H9 (cell line): ENCODE results near the gene LCE4A. TPM values are rescaled to one million over a fixed set of nuclear protein-coding genes. Genes with fewer than 3 reads are reported as not detected.

Experiments
- DNase-seq: peaks from one replicate; pipeline ENCODE4 v3.0.0-alpha.2; 2017
- H2AFZ ChIP-seq: one replicate; pipeline ENCODE4 v1.6.1; 2013; ENCODE audit warnings: mild to moderate bottlenecking, low read length, control low read depth, moderate library complexity
- H2AK5ac ChIP-seq: 2 replicates; pipeline ENCODE4 v1.6.1; 2013; ENCODE audit warnings: low read length, control low read depth, mixed read lengths; ENCODE audit not compliant: insufficient read length
- H2BK120ac ChIP-seq: one replicate; pipeline ENCODE4 v1.6.1; 2013; ENCODE audit warnings: low read depth, mild to moderate bottlenecking, low read length, control low read depth, inconsistent platforms; ENCODE audit not compliant: poor library complexity, severe bottlenecking
- H2BK12ac ChIP-seq: 2 replicates; pipeline ENCODE4 v1.6.1; 2013; ENCODE audit warnings: low read length, control low read depth, mixed read lengths, low read depth; ENCODE audit not compliant: insufficient read length
- H2BK15ac ChIP-seq: 2 replicates; pipeline ENCODE4 v1.6.1; 2013; ENCODE audit warnings: low read depth, low read length, control low read depth
- H2BK20ac ChIP-seq: one replicate; pipeline ENCODE4 v1.6.1; 2013; ENCODE audit warnings: low read depth, mild to moderate bottlenecking, low read length, control low read depth, inconsistent platforms; ENCODE audit not compliant: poor library complexity, severe bottlenecking
- H2BK5ac ChIP-seq: 2 replicates; pipeline ENCODE4 v1.6.1; 2013; ENCODE audit warnings: low read length, control low read depth, mixed read lengths; ENCODE audit not compliant: insufficient read length
- H3K14ac ChIP-seq: 2 replicates; pipeline ENCODE4 v1.6.1; 2013; ENCODE audit warnings: low read length, control low read depth; ENCODE audit not compliant: insufficient read depth
- H3K18ac ChIP-seq: 2 replicates; pipeline ENCODE4 v1.6.1; 2013; ENCODE audit warnings: low read depth, mild to moderate bottlenecking, mixed read lengths, low read length, control low read depth; ENCODE audit not compliant: insufficient read length
- H3K23ac ChIP-seq: 2 replicates; pipeline ENCODE4 v1.6.1; 2013; ENCODE audit warnings: low read length, control low read depth, mixed read lengths, low read depth; ENCODE audit not compliant: insufficient read length
- H3K23me2 ChIP-seq: 2 replicates; pipeline ENCODE4 v1.6.1; 2013; ENCODE audit warnings: low read depth, mild to moderate bottlenecking, mixed read lengths, low read length, control low read depth; ENCODE audit not compliant: insufficient read length, poor library complexity, severe bottlenecking
- H3K27ac ChIP-seq: 2 replicates; pipeline ENCODE4 v1.5.1; 2013; ENCODE audit warnings: low read length, control low read depth, mixed read lengths, low read depth; ENCODE audit not compliant: insufficient read length
- H3K27me3 ChIP-seq: 2 replicates; pipeline ENCODE4 v1.6.1; 2013; ENCODE audit warnings: low read length, control low read depth, inconsistent platforms; ENCODE audit not compliant: insufficient read depth
- H3K4ac ChIP-seq: 2 replicates; pipeline ENCODE4 v1.6.1; 2013; ENCODE audit warnings: low read depth, mild to moderate bottlenecking, control low read depth, inconsistent platforms, low read length, moderate library complexity
- H3K4me1 ChIP-seq: 2 replicates; pipeline ENCODE4 v1.6.1; 2013; ENCODE audit warnings: low read length, control low read depth, inconsistent platforms; ENCODE audit not compliant: insufficient read depth
- H3K4me2 ChIP-seq: 2 replicates; pipeline ENCODE4 v1.6.1; 2013; ENCODE audit warnings: low read length, control low read depth, mixed read lengths; ENCODE audit not compliant: insufficient read length, insufficient read depth
- H3K56ac ChIP-seq: 2 replicates; pipeline ENCODE4 v1.6.1; 2013; ENCODE audit warnings: low read depth, mild to moderate bottlenecking, mixed read lengths, low read length, control low read depth; ENCODE audit not compliant: insufficient read length
- H3K79me1 ChIP-seq: 2 replicates; pipeline ENCODE4 v1.6.1; 2013; ENCODE audit warnings: low read depth, mild to moderate bottlenecking, moderate library complexity, low read length, control low read depth, inconsistent platforms; ENCODE audit not compliant: insufficient read depth, poor library complexity, severe bottlenecking
- H3K79me2 ChIP-seq: 2 replicates; pipeline ENCODE4 v1.6.1; 2013; ENCODE audit warnings: low read length, control low read depth, inconsistent platforms; ENCODE audit not compliant: insufficient read depth
- H3K9ac ChIP-seq: 2 replicates; pipeline ENCODE4 v1.6.1; 2013; ENCODE audit warnings: low read length, control low read depth, mixed read lengths; ENCODE audit not compliant: insufficient read length; ENCODE audit errors: extremely low read depth
- H3K9me3 ChIP-seq: one replicate; pipeline ENCODE4 v1.6.1; 2013; ENCODE audit warnings: low read depth, low read length, inconsistent platforms; ENCODE audit not compliant: control insufficient read depth
- H3T11ph ChIP-seq: one replicate; pipeline ENCODE4 v1.6.1; 2013; ENCODE audit warnings: mild to moderate bottlenecking, low read length, control low read depth, inconsistent platforms
- H4K20me1 ChIP-seq: one replicate; pipeline ENCODE4 v1.6.1; 2013; ENCODE audit not compliant: control insufficient read depth, insufficient read length, insufficient read depth
- H4K5ac ChIP-seq: 2 replicates; pipeline ENCODE4 v1.6.1; 2013; ENCODE audit warnings: low read depth, mild to moderate bottlenecking, mixed read lengths, low read length, control low read depth; ENCODE audit not compliant: insufficient read length
- H4K8ac ChIP-seq: replicated peaks from 2 replicates; pipeline ENCODE4 v1.6.1; 2013; ENCODE audit warnings: low read length, control low read depth, mixed read lengths, low read depth; ENCODE audit not compliant: insufficient read length
- H4K91ac ChIP-seq: 2 replicates; pipeline ENCODE4 v1.6.1; 2013; ENCODE audit warnings: low read depth, mild to moderate bottlenecking, moderate library complexity, mixed read lengths, low read length, control low read depth; ENCODE audit not compliant: insufficient read length
- H3K27ac Mint-ChIP-seq, 3 experiments: 2 replicates in 2 of 3; 3 replicates in 1 of 3; pipeline ENCODE4 v1.8.0; 2020 to 2021; ENCODE audit warnings: mixed read lengths in 3 of 3, mild to moderate bottlenecking in 1 of 3, moderate library complexity in 1 of 3
- H3K27me3 Mint-ChIP-seq: 2 replicates; pipeline ENCODE4 v1.8.0; 2021; ENCODE audit warnings: low read depth, mild to moderate bottlenecking, moderate library complexity, mixed read lengths
- H3K36me3 Mint-ChIP-seq, 3 experiments: 2 replicates in 2 of 3; 3 replicates in 1 of 3; pipeline ENCODE4 v1.8.0; 2020 to 2021; ENCODE audit warnings: low read depth in 3 of 3, mixed read lengths in 3 of 3; ENCODE audit not compliant: insufficient read depth in 1 of 3
- H3K4me1 Mint-ChIP-seq, 2 experiments: 2 replicates each; pipeline ENCODE4 v1.8.0; 2020; ENCODE audit warnings: mixed read lengths in 2 of 2
- H3K4me3 Mint-ChIP-seq, 2 experiments: 2 replicates in 1 of 2; 3 replicates in 1 of 2; pipeline ENCODE4 v1.8.0; 2020 to 2021; ENCODE audit warnings: mild to moderate bottlenecking in 2 of 2, mixed read lengths in 2 of 2, moderate library complexity in 1 of 2
- H3K9me3 Mint-ChIP-seq, 2 experiments: 2 replicates in 1 of 2; 3 replicates in 1 of 2; pipeline ENCODE4 v1.8.0; 2020; ENCODE audit warnings: mild to moderate bottlenecking in 2 of 2, mixed read lengths in 2 of 2, moderate library complexity in 1 of 2
- CTCF ChIP-seq: fragments of 200-600 bp; sonication (generic); conservative IDR thresholded peaks from 3 replicates; pipeline ENCODE4 v1.8.0; 2021; ENCODE audit warnings: antibody characterized with exemption, mild to moderate bottlenecking
- WGBS: extraction: QIAGEN DNeasy Blood & Tissue Kit; methylation state at CpG from one replicate; pipeline ENCODE4 v1.1.7; 2013; ENCODE audit warnings: missing lambda C conversion rate, low lambda C conversion rate, mixed read lengths; ENCODE audit not compliant: insufficient read length; ENCODE audit errors: extremely low coverage; 5-methylcytosine and 5-hydroxymethylcytosine counted together
- total RNA-seq: library from RNA; stranded (reverse); gene quantifications from 2 replicates; pipeline ENCODE4 v1.2.1, GENCODE V29; 2021

LCE4A gene
- total RNA-seq, 1 experiment from 2014 or later: not detected

- Histone ChIP-seq H4K20me1 (no peaks in the 10 kb centered on the region), H3K56ac (no peak overlapping the region), H2AK5ac (no peak overlapping the region), H2AFZ (no peak overlapping the region), H3K23me2 (no peaks in the 10 kb centered on the region), H3K79me2 (no peaks in the 10 kb centered on the region), H2BK20ac (no peak overlapping the region), H3K4me2 (no peak overlapping the region), H3K4me1 (no peaks in the 10 kb centered on the region), H3K9me3 (peaks cover 92% of the 10 kb centered on the region), H3T11ph (no peak overlapping the region), H4K8ac (no peak overlapping the region), H3K9ac (no peak overlapping the region), H4K5ac (no peak overlapping the region), H2BK12ac (no peak overlapping the region), H3K27me3 (no peaks in the 10 kb centered on the region), H4K91ac (no peak overlapping the region), H3K4ac (no peak overlapping the region), H2BK15ac (no peak overlapping the region), H3K18ac (no peak overlapping the region), H3K23ac (no peak overlapping the region), H3K79me1 (no peaks in the 10 kb centered on the region), H3K14ac (no peak overlapping the region), H2BK120ac (no peak overlapping the region), H2BK5ac (no peak overlapping the region), H3K27ac (no peak overlapping the region)
- H3K27ac Mint-ChIP-seq: no peak overlapping the region
- H3K36me3 Mint-ChIP-seq: peaks cover 17 to 49% (median 20%) of the 10 kb centered on the region in 3 experiments; a peak in 6 of 7 replicates
- H3K4me1 Mint-ChIP-seq: no peaks in the 10 kb centered on the region
- peaks cover 3% of the 10 kb centered on the region for H3K27me3 Mint-ChIP-seq
- H3K4me3 Mint-ChIP-seq: no peak overlapping the region
- TF ChIP-seq CTCF: no peak
- no CpG with 5 or more reads among the region's 2 CpGs for WGBS
- no peak for DNase-seq
- H3K9me3 Mint-ChIP-seq: peaks cover 94 to 95% of the 10 kb centered on the region in 2 experiments
These were observed 48.9 kb downstream of the LCE4A start for GRCh38 chr1:152756872-152757271.
